Fibroblast of mammary gland (primary cell): ENCODE data around the gene ENOX2.

Experiments used
- DNase-seq: peaks from one replicate; pipeline ENCODE4 v3.0.0-alpha.2; 2010; ENCODE audit warnings: low read depth
- H3K4me3 ChIP-seq: 2 replicates; pipeline ENCODE4 v1.5.1; 2011; ENCODE audit warnings: low read depth, mild to moderate bottlenecking, low read length, moderate library complexity; ENCODE audit not compliant: control insufficient read depth
- CTCF ChIP-seq: conservative IDR thresholded peaks from 2 replicates; pipeline ENCODE4 v1.5.1; 2011; ENCODE audit warnings: low read depth, low read length, inconsistent platforms; ENCODE audit not compliant: control insufficient read depth, insufficient read depth

Gene ENOX2

GRCh38 chrX:130741584-130741983 lies 161.4 kb downstream of the ENOX2 start:
- no peak overlapping the region for H3K4me3 ChIP-seq
- DNase-seq: no peak
- no peak for TF ChIP-seq CTCF

- no peak overlapping the region for H3K4me3 ChIP-seq
- no peak for TF ChIP-seq CTCF
- DNase-seq: no peak
These were observed 161.9 kb downstream of the ENOX2 start for GRCh38 chrX:130741151-130741550.

DNA sequence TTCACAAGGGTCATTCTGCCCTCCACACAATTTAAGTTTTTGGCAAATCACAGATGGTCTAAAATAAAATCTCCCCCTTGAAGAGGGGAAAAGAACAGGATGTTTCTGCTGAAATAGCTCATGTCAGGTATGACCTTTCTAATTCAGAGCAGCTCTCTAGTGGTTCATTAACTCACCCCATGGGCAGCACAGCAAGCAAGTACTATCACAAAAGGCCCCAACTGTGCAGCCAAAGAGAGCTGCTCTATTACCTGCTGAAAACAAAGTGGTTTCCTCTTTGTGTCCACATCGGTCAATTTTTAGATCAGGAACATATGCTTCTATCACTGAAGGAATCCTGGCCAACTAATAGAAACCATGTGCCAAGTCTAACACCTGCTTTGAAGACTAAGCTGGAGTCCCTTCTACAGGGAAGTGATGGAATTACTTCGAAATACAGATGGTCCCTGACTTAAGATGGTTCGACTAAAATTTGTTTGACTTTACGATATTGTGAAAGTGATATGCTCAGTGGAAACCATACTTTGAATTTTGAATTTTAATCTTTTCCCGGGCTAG lies 164.3 kb downstream of the ENOX2 start:
- no peak for DNase-seq
- no peak overlapping the region for H3K4me3 ChIP-seq
- no peak for TF ChIP-seq CTCF

- no peak overlapping the region for H3K4me3 ChIP-seq
- TF ChIP-seq CTCF: no peak
- DNase-seq: no peak
These were observed 168.3 kb downstream of the ENOX2 start for GRCh38 chrX:130734713-130735112.

- no peak overlapping the region for H3K4me3 ChIP-seq
- TF ChIP-seq CTCF: no peak
- DNase-seq: peak; percentile 53
These were observed 174.8 kb downstream of the ENOX2 start for GRCh38 chrX:130728208-130728607.

DNA sequence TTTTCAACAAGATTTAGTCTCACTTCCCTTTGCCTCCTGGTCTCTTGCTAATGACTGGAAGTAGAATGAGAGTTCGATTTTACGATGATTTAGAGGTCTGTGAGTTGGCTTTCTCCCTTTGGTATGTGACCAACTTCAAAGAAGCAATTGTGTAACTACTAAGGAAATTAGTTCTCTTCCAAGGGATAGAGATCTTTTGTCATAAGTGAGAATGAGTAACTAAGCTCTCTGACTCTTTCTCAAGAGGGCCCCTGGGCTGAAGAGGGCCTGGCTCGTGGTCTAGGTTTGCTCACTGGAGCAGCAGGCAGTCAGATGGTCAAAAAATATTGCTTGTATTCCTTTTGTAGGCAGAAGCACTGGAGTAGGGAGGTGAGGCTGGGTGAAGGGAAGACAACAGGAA lies 176.3 kb downstream of the ENOX2 start:
- no peak overlapping the region for H3K4me3 ChIP-seq
- no peak for TF ChIP-seq CTCF
- DNase-seq: peak; percentile 82

- H3K4me3 ChIP-seq: no peak overlapping the region
- TF ChIP-seq CTCF: no peak
These were observed 177.5 kb downstream of the ENOX2 start for GRCh38 chrX:130725519-130725918.

More at GRCh38 chrX:130725519-130725918, 177.5 kb downstream of the ENOX2 start:
- peak; percentile 6 for DNase-seq
